MM.1S (cell line): ENCODE data around the gene CHRFAM7A.
"Not testable (repeated sequence)": the region's sequence is repeated elsewhere in the genome, so short reads cannot be mapped to it uniquely, and the experiment has no call there.

Source experiments
- EZH2 ChIP-seq: fragments of 300-600 bp; sonication (generic); optimal IDR thresholded peaks from 2 replicates; pipeline ENCODE3; 2017; ENCODE audit warnings: low read depth, mild to moderate bottlenecking, antibody characterized with exemption, low read length, mixed read lengths
- EZH2phosphoT487 ChIP-seq: fragments of 300-600 bp; sonication (generic); IDR thresholded peaks from 2 replicates; pipeline ENCODE4 v1.6.1; 2018; ENCODE audit warnings: antibody characterized with exemption, low read length
- TF ChIP-seq, protein P1 (sequence below): fragments of 300-600 bp; sonication (generic); IDR thresholded peaks from 2 replicates; pipeline ENCODE4 v1.5.1; 2016; ENCODE audit warnings: antibody characterized with exemption, low read length, mixed read lengths

DNA sequence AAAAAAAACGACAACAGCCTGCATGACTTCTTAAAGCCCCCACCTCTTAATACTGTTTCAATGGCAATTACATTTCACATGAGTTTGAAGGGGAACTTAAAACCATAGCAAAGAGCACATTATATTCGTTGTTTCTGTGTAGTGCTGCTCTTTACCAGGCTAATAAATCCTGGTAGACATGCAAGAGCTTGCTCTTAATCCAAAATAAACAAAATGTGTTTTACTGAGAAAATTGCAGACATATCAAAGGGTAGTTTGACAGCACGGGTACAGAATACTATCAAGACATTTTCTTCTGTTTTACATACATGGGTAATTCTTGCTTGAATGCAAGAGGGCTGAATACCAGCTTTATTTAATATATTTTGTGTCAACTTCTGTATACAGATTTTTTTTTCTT is 45.0 kb upstream of the CHRFAM7A start:
- TF ChIP-seq, protein P1, sequence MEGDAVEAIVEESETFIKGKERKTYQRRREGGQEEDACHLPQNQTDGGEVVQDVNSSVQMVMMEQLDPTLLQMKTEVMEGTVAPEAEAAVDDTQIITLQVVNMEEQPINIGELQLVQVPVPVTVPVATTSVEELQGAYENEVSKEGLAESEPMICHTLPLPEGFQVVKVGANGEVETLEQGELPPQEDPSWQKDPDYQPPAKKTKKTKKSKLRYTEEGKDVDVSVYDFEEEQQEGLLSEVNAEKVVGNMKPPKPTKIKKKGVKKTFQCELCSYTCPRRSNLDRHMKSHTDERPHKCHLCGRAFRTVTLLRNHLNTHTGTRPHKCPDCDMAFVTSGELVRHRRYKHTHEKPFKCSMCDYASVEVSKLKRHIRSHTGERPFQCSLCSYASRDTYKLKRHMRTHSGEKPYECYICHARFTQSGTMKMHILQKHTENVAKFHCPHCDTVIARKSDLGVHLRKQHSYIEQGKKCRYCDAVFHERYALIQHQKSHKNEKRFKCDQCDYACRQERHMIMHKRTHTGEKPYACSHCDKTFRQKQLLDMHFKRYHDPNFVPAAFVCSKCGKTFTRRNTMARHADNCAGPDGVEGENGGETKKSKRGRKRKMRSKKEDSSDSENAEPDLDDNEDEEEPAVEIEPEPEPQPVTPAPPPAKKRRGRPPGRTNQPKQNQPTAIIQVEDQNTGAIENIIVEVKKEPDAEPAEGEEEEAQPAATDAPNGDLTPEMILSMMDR = not testable (repeated sequence)
- TF ChIP-seq EZH2, EZH2phosphoT487: not testable (repeated sequence)
